Stimulated activated CD4-positive, alpha-beta T cell treated with anti-CD3 and anti-CD28 coated beads, Interleukin-2, amount 100 ng/mL, for 4 hours (primary cell): ENCODE measurements around the gene SMIM10.
"Not testable (repeated sequence)": the region's sequence is repeated elsewhere in the genome, so short reads cannot be mapped to it uniquely, and the experiment has no call there.

Source experiments
- DNase-seq: peaks from one replicate; pipeline ENCODE4 v3.0.0-alpha.2; 2020; ENCODE audit warnings: low read depth

SMIM10 gene

GRCh38 chrX:134990801-134991481, at the start of gene SMIM10:
Gene SMIM10, plus strand, starts transcription at chrX:134990991. Its CDS starts 105 bp downstream, at chrX:134991096.
- DNase-seq, result no peak

- DNase-seq, result not testable (repeated sequence)
Observed at GRCh38 chrX:134946364-134946763, 44.4 kb upstream of the SMIM10 start.

DNA sequence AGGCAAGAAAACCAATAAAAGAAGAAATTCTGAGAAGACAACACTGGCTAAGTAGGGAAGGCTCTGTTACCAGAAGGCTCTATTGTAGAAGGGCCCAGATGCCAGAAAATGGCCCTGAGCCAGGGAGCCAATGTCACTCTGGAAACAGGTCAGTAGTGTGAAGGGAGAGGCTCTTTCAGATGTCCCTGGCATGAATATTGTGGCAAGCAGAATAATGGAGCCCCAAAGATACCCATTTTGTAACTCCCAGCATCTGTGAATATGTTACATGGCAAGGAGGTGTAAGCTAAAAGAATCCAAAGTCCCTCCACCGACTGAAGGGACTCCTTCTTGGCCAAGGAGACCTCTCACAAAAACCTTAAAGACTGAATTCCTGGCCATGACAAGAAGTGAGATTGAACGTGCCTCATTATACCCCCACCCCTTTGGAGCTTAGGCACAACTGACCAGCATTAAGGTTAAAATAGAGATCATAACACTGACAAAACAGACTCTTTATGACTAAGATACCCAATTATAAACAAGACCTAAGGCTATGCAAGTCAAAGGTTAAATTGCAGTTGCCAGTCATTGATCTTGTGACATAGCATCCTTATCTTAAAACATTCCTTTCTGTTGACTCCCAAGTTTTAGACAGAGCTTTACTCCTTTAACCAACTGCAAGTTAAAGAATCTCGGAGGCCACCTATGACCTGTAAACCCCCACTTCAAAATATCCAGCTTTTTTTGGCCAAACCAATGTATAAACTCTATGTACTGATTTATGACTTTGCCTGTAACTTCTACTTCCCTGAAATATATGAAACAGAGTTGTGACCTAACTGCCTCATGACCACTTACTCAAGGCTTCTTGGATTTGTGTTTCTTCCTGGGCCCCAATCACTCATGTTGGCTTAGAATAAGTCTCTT, 42.2 kb upstream of the SMIM10 start:
- no peak for DNase-seq

GRCh38 chrX:134949271-134949670, 41.5 kb upstream of the SMIM10 start:
- no peak for DNase-seq

DNA sequence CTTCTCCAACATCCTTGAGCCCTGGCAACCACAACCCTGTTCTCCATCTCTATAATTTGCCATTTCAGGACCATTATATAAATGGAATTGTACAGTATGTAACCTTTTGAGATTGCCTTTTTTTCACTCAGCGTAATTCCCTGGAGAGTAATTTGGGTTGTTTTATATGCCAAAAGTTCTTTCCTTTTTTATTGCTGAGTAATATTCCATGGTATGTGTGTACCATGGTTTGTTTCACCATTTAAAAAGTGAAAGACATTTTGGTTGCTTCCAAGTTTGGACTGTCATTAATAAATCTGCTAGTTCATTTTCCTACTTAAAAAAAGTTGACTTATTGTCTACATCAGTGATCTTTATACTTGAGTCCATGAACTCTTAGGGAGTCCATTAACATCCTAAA, 33.0 kb upstream of the SMIM10 start:
- DNase-seq, result no peak

DNA sequence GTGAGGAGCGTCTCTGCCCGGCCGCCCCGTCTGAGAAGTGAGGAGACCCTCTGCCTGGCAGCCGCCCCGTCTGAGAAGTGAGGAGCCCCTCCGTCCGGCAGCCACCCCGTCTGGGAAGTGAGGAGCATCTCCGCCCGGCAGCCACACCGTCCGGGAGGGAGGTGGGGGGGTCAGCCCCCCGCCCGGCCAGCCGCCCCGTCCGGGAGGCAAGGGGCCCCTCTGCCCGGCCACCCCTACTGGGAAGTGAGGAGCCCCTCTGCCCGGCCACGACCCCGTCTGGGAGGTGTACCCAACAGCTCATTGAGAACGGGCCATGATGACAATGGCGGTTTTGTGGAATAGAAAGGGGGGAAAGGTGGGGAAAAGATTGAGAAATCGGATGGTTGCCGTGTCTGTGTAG, 30.4 kb upstream of the SMIM10 start:
- not testable (repeated sequence) for DNase-seq

GRCh38 chrX:134963041-134963440, 27.8 kb upstream of the SMIM10 start:
- no peak for DNase-seq

DNA sequence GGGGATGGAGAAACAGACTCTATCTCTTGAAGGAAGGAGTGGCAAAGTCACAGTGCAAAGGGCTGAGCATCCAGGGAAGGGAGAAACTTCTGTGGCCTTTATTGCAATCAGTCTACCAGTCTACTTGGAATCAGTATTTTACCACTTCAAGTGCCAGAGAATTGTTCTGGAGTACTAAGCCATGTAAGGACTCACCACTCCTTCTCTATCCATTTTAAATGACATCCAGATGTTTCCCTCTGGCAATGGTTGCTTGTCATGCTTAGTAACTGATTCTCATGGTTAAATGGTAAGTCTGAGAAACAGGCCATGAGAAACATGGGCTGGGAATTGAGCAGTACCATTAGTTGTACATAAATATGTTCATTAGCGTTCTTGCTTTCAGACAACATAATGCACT, 21.1 kb upstream of the SMIM10 start:
- DNase-seq, result no peak

- DNase-seq, result no peak
Observed at GRCh38 chrX:134971926-134972325, 18.9 kb upstream of the SMIM10 start.

DNA sequence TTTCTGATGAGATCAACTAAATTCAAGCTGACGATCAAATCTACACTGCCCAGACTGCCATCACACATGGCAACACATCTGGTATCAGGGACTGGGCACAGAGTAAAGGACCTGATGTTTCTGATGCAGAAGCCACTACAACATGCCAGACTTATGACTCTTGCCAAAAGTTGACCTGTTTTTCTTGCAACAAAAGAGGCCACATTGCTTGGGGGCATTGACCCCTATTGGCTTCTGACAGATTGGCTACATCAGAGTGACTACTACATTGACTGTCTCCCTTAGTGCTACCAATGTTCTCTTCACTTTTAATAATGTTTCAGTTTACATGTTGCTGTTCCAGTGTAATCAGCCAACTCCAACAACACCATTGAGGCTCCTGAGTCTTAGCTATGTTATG, 15.3 kb upstream of the SMIM10 start:
- DNase-seq, result no peak

- no peak for DNase-seq
Observed at GRCh38 chrX:134981910-134982309, 8.9 kb upstream of the SMIM10 start.

DNA sequence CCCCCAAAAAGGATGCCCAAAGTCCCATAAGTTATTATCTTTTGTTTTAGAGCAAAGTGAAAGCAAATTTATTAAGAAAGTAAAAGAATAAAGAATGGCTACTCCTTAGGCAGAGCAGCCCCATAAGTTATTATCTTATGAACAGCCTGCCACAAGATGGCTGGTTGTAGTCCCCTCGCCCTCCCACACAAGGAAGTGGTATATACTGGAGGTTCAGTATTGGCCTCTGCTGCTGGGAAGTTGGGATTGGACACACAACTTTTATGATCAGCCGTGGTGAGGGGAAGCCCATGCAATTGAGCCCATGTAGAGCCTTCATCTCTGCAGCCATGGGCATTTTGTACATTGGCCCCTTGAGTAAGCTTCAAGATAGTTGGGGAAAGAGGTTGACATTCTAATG, 8.0 kb upstream of the SMIM10 start:
- DNase-seq, result no peak

- DNase-seq, result no peak
Observed at GRCh38 chrX:134985479-134985878, 5.3 kb upstream of the SMIM10 start.

DNA sequence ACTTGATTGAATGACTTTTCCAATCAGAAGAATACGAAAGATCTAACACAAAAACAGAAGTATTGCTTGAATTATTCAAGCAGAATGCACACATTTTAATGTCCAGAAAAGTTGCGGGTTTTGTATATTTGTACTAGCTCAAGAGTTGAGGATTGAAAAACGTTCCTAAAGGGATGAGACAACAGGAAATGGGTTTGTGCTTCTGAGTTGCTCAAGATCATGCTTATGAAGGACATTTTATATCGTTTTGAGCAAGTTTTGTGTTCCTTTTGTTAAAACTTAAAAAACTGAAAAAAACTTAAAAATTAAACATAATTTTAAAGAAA, 353 bp upstream of the SMIM10 start:
- DNase-seq, result no peak

- DNase-seq, result no peak
Observed at GRCh38 chrX:134997646-134998045, 6.9 kb downstream of the SMIM10 start.

GRCh38 chrX:134998246-134998645, 7.5 kb downstream of the SMIM10 start:
- no peak for DNase-seq

DNA sequence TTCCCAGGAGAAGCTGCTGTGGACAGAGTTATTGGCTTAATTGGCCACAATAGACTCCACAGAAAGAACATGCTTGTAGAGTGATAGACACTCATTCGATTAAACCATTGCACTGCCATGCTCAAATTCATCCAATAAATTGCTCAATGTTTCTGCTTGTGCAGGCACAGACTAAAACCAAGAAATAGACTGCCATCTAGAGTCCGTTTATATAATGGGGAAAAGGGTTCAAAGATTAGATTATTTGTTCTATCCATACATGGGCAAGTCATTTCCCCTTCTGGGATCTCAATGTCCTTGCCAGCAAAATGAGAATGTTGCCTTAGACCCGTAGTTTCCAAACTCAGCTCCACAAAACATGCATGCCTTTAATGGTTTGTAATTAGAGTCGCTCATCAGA, 8.7 kb downstream of the SMIM10 start:
- no peak for DNase-seq

- DNase-seq, result no peak
Observed at GRCh38 chrX:135000516-135000915, 9.7 kb downstream of the SMIM10 start.

- DNase-seq, result peak; percentile 73
Observed at GRCh38 chrX:135003876-135004623, 13.3 kb downstream of the SMIM10 start.

DNA sequence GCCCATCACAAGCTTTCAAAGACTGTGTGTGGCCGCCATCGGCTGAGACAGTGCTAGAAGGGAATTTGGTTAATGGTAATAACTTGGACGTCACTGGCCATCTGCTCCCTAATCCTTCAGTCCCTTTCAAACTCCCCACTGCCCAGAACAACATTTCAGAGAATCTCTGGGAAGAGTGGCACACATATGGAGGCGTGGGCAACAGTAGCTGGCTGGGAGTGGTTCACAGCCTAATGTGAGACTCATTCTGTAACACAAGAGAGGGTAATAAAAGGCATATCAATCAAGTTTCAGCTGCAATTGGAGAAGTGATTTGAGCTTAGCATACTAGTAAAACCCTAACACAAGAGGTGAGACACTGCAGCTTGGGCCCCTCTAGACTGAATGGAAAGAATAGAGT, 15.4 kb downstream of the SMIM10 start:
- no peak for DNase-seq

DNA sequence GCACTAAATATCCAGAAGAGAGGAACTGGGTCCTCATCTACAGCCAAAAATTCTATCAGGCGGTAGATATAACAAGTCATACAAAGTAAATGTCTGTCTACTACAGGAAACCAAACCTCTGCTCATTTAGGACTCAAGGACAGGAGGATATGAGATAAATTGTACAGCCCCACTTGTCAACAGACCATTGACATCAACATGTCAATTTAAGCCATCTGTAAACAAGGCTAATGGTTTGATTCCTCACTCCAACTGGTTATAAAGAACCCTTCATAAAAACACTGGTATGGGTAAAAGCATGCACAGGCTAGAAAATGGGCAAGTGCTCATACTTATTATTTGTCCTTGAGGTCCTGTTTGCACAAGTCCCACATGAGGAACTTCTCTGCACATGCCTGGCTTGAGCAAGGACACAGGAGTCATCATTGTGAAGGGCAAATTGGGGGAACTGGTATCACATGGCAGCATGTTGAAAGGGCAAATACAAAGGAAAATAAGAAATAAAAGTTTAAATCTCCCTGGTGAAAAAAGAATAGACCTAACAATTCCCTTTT, 18.3 kb downstream of the SMIM10 start:
- no peak for DNase-seq

GRCh38 chrX:135009838-135010237, 19.0 kb downstream of the SMIM10 start:
- DNase-seq, result no peak

- no peak for DNase-seq
Observed at GRCh38 chrX:135010921-135011320, 20.1 kb downstream of the SMIM10 start.
